Glutamatergic neuron (in vitro differentiated cells): Measurements from ENCODE around the gene DCLK1. TPM values are rescaled to one million over a fixed set of nuclear protein-coding genes. Genes with fewer than 3 reads are reported as not detected.

Experiments used
- DNase-seq: peaks from one replicate; pipeline ENCODE4 v3.0.0; 2022
- H3K27ac Mint-ChIP-seq: one replicate; pipeline ENCODE4 v1.8.0; 2020; ENCODE audit warnings: mild to moderate bottlenecking, mixed read lengths, inconsistent platforms; ENCODE audit not compliant: unreplicated experiment
- H3K27me3 Mint-ChIP-seq: one replicate; pipeline ENCODE4 v1.8.0; 2020; ENCODE audit warnings: mild to moderate bottlenecking, moderate library complexity, mixed read lengths, inconsistent platforms; ENCODE audit not compliant: unreplicated experiment
- H3K36me3 Mint-ChIP-seq: one replicate; pipeline ENCODE4 v1.8.0; 2020; ENCODE audit warnings: mild to moderate bottlenecking, mixed read lengths, inconsistent platforms; ENCODE audit not compliant: unreplicated experiment
- H3K4me1 Mint-ChIP-seq: one replicate; pipeline ENCODE4 v1.8.0; 2020; ENCODE audit warnings: mild to moderate bottlenecking, low read depth, mixed read lengths, inconsistent platforms; ENCODE audit not compliant: unreplicated experiment
- H3K4me3 Mint-ChIP-seq: one replicate; pipeline ENCODE4 v1.8.0; 2020; ENCODE audit warnings: mild to moderate bottlenecking, mixed read lengths, inconsistent platforms; ENCODE audit not compliant: unreplicated experiment
- H3K9me3 Mint-ChIP-seq: one replicate; pipeline ENCODE4 v1.8.0; 2020; ENCODE audit warnings: mild to moderate bottlenecking, moderate library complexity, mixed read lengths, inconsistent platforms; ENCODE audit not compliant: unreplicated experiment
- CTCF ChIP-seq: fragments of 200-600 bp; sonication (generic); IDR thresholded peaks from one replicate; pipeline ENCODE4 v1.5.0; 2021; ENCODE audit not compliant: partially characterized antibody, unreplicated experiment
- total RNA-seq: library from RNA; stranded (reverse); fragmentation: NEBNext Ultra II Directional; extraction: Animal tissue kit (Norgen Biotek cat#: 25700); gene quantifications from one replicate; pipeline ENCODE4 v1.2.1, GENCODE V29; 2021; ENCODE audit not compliant: unreplicated experiment

The DCLK1 gene
- total RNA-seq, 1 donor from 2014 or later = 63.9 TPM

- Mint-ChIP-seq H3K36me3 (no peaks in the 10 kb centered on the region), H3K4me3 (no peak overlapping the region), H3K9me3 (peaks cover 4% of the 10 kb centered on the region), H3K27ac (no peak overlapping the region), H3K27me3 (peaks cover 3% of the 10 kb centered on the region), H3K4me1 (peaks cover 19% of the 10 kb centered on the region)
- TF ChIP-seq CTCF = no peak
- DNase-seq = no peak
Observed at GRCh38 chr13:35743165-35743564, 388.0 kb downstream of the DCLK1 start.

GRCh38 chr13:35741657-35742056, 389.5 kb downstream of the DCLK1 start:
- Mint-ChIP-seq H3K36me3 (no peaks in the 10 kb centered on the region), H3K4me3 (no peak overlapping the region), H3K27me3 (peaks cover 2% of the 10 kb centered on the region), H3K4me1 (peaks cover 12% of the 10 kb centered on the region), H3K27ac (no peak overlapping the region), H3K9me3 (peaks cover 2% of the 10 kb centered on the region)
- DNase-seq = no peak
- TF ChIP-seq CTCF = no peak

- peaks cover 5% of the 10 kb centered on the region for H3K4me1 Mint-ChIP-seq
- no peak overlapping the region for H3K27ac Mint-ChIP-seq
- peaks cover 2% of the 10 kb centered on the region for H3K9me3 Mint-ChIP-seq
- TF ChIP-seq CTCF = no peak
- peaks cover 2% of the 10 kb centered on the region for H3K27me3 Mint-ChIP-seq
- DNase-seq = no peak
- peaks cover 4% of the 10 kb centered on the region for H3K36me3 Mint-ChIP-seq
- no peak overlapping the region for H3K4me3 Mint-ChIP-seq
Observed at GRCh38 chr13:35736876-35737275, 394.3 kb downstream of the DCLK1 start.

- H3K4me3 Mint-ChIP-seq = no peak overlapping the region
- DNase-seq = no peak
- peaks cover 6% of the 10 kb centered on the region for H3K4me1 Mint-ChIP-seq
- H3K36me3 Mint-ChIP-seq = peaks cover 4% of the 10 kb centered on the region
- H3K9me3 Mint-ChIP-seq = no peaks in the 10 kb centered on the region
- no peak overlapping the region for H3K27ac Mint-ChIP-seq
- peaks cover 2% of the 10 kb centered on the region for H3K27me3 Mint-ChIP-seq
- TF ChIP-seq CTCF = no peak
Observed at GRCh38 chr13:35733827-35734226, 397.4 kb downstream of the DCLK1 start.

GRCh38 chr13:35732565-35732964, 398.6 kb downstream of the DCLK1 start:
- H3K4me1 Mint-ChIP-seq = peaks cover 12% of the 10 kb centered on the region
- no peak overlapping the region for H3K4me3 Mint-ChIP-seq
- no peak for DNase-seq
- H3K27ac Mint-ChIP-seq = no peak overlapping the region
- peaks cover 4% of the 10 kb centered on the region for H3K36me3 Mint-ChIP-seq
- peaks cover 5% of the 10 kb centered on the region for H3K27me3 Mint-ChIP-seq
- no peaks in the 10 kb centered on the region for H3K9me3 Mint-ChIP-seq
- no peak for TF ChIP-seq CTCF
